Neural crest cell (in vitro differentiated cells): Measurements from ENCODE around the gene CDH8. TPM values are rescaled to one million over a fixed set of nuclear protein-coding genes. Genes with fewer than 3 reads are reported as not detected.
"Not testable (repeated sequence)": the region's sequence is repeated elsewhere in the genome, so short reads cannot be mapped to it uniquely, and the experiment has no call there.

ENCODE experiments used
- DNase-seq: peaks from one replicate; pipeline ENCODE4 v3.0.0; 2021; ENCODE audit warnings: low read depth, mixed read lengths, low spot score
- H3K27ac Mint-ChIP-seq: one replicate; pipeline ENCODE4 v1.8.0; 2021; ENCODE audit warnings: mild to moderate bottlenecking, mixed read lengths; ENCODE audit not compliant: unreplicated experiment
- H3K27me3 Mint-ChIP-seq: 2 replicates; pipeline ENCODE4 v1.8.0; 2021; ENCODE audit warnings: low read depth, mild to moderate bottlenecking, mixed read lengths
- H3K36me3 Mint-ChIP-seq: 2 replicates; pipeline ENCODE4 v1.8.0; 2021; ENCODE audit warnings: low read depth, mild to moderate bottlenecking, mixed read lengths
- H3K4me1 Mint-ChIP-seq: 2 replicates; pipeline ENCODE4 v1.8.0; 2021; ENCODE audit warnings: mixed read lengths
- H3K4me3 Mint-ChIP-seq: one replicate; pipeline ENCODE4 v1.8.0; 2021; ENCODE audit warnings: mild to moderate bottlenecking, mixed read lengths
- H3K9me3 Mint-ChIP-seq: 2 replicates; pipeline ENCODE4 v1.8.0; 2021; ENCODE audit warnings: mixed read lengths
- total RNA-seq: library from RNA; stranded (reverse); gene quantifications from 2 replicates; pipeline ENCODE4 v1.2.1, GENCODE V29; 2021
- TF ChIP-seq, protein P1 (sequence below): fragments of 200-600 bp; sonication (generic); conservative IDR thresholded peaks from 2 replicates; pipeline ENCODE4 v1.5.0; 2021; ENCODE audit warnings: antibody characterized with exemption, mild to moderate bottlenecking

The CDH8 gene
- total RNA-seq, 1 donor from 2014 or later: 7.1 TPM

DNA sequence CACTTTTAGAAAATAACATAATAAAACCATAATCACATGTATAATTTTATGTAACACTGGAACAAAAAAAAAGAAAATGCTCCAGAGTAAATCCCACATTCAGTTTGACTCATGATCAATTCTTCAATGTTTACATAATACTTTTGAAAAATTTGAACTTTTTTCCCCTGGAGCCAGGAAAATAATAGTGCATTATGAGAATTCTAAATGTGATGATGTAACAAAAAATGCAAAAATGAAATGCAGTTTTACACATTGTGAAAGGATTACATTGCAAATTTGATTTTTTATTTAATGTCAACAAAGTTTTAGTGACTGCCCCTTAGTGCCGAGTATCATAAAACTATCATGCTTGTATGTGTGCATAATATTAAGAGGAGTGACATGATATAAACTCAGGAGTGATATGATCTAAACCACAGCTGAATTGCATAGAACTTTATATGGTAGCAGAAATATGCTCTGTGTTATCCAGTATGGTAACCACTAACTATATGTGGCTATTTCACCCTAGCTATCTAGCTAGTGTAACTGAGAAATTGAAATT, 238.2 kb downstream of the CDH8 start:
- H3K4me1 Mint-ChIP-seq: no peaks in the 10 kb centered on the region
- DNase-seq: no peak
- no peaks in the 10 kb centered on the region for H3K36me3 Mint-ChIP-seq
- H3K27me3 Mint-ChIP-seq: no peaks in the 10 kb centered on the region
- peaks cover 4% of the 10 kb centered on the region for H3K9me3 Mint-ChIP-seq
- no peak overlapping the region for H3K27ac Mint-ChIP-seq
- H3K4me3 Mint-ChIP-seq: no peak overlapping the region
- TF ChIP-seq, protein P1, sequence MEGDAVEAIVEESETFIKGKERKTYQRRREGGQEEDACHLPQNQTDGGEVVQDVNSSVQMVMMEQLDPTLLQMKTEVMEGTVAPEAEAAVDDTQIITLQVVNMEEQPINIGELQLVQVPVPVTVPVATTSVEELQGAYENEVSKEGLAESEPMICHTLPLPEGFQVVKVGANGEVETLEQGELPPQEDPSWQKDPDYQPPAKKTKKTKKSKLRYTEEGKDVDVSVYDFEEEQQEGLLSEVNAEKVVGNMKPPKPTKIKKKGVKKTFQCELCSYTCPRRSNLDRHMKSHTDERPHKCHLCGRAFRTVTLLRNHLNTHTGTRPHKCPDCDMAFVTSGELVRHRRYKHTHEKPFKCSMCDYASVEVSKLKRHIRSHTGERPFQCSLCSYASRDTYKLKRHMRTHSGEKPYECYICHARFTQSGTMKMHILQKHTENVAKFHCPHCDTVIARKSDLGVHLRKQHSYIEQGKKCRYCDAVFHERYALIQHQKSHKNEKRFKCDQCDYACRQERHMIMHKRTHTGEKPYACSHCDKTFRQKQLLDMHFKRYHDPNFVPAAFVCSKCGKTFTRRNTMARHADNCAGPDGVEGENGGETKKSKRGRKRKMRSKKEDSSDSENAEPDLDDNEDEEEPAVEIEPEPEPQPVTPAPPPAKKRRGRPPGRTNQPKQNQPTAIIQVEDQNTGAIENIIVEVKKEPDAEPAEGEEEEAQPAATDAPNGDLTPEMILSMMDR: no peak

DNA sequence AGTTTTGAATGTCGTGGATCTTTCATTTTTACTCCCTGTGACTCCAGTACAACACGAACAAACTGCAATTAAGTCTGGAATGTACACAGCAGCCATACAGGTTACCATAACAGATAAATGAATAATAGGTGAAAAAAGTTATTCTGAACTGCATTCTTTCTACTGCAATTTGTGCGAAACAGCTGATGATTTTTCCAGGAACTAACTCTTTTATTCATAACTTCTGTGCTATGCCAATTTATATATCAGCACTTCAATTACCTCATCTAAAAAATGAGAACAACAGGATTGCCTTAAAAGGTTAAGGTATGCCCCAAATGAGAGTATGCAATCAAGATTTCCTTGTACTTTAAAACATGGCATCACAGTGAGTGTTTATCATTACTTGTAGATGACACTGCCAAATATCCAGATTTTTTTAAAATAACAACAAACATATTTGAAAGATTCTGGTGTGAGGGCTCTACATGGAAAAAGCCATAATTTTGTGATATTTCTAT, 238.9 kb downstream of the CDH8 start:
- H3K4me3 Mint-ChIP-seq: no peak overlapping the region
- H3K36me3 Mint-ChIP-seq: no peaks in the 10 kb centered on the region

DNA sequence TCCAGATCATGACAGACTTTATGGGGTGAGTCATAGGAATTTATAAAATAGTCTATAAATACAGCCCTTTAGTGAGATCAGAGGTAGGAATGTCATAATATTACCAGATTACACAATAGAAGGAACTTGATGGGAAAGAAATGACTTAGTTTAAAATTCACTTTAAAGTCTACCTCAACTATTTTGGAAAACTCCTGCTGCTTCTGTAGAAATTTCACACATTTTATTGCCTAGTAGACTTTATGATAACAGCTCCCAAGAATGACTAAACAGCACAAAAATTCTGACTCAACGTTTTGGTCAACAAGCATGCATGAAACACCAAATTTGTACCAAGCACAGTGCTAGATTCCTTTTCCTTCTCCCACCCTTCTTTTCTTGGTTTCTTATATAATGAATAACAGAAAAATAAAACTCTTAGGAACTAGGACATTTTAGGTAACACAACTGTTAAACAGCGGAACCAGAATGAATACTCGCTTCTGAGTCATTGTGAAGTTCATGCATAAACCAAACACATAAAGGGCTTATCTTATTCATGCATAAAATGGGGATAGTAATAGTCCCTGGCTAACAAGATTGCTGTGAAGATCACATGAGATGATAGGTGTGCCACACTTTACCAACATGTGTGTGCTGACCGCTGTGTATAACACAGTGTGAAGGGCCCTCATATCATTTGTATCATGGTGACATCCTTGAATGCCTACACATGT, 243.9 kb downstream of the CDH8 start:
- Mint-ChIP-seq H3K36me3 (no peaks in the 10 kb centered on the region), H3K4me3 (no peak overlapping the region), H3K27ac (no peak overlapping the region)

More for the DNA sequence above, 238.9 kb downstream of the CDH8 start:
- Mint-ChIP-seq H3K27me3 (no peaks in the 10 kb centered on the region), H3K4me1 (no peaks in the 10 kb centered on the region), H3K27ac (no peak overlapping the region), H3K9me3 (peaks cover 4% of the 10 kb centered on the region)
- TF ChIP-seq, protein P1: no peak
- DNase-seq: no peak

DNA sequence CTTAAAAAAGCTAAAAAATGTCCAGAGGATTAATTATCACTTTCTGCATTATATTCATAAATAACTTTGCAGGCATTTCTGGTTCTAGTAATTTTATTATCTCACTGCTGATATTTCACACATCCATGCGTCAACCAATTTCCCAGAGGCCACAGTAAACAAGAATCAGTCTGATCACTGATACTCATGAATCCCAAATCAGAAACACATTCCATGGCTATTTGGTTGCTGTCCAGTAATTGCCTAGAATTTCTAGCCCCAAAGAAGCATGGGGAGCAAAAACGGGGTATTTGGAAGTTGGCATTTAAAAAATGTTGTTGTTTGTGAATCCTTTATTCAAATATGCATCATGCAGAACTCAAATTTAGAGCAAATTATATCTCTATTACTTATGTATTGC, 244.8 kb downstream of the CDH8 start:
- no peaks in the 10 kb centered on the region for H3K4me1 Mint-ChIP-seq
- H3K9me3 Mint-ChIP-seq: no peaks in the 10 kb centered on the region
- no peaks in the 10 kb centered on the region for H3K36me3 Mint-ChIP-seq
- H3K27ac Mint-ChIP-seq: no peak overlapping the region
- TF ChIP-seq, protein P1: no peak
- no peak overlapping the region for H3K4me3 Mint-ChIP-seq
- no peak for DNase-seq
- H3K27me3 Mint-ChIP-seq: no peaks in the 10 kb centered on the region

More for the DNA sequence above, 243.9 kb downstream of the CDH8 start:
- H3K27me3 Mint-ChIP-seq: no peaks in the 10 kb centered on the region
- TF ChIP-seq, protein P1: no peak
- no peaks in the 10 kb centered on the region for H3K9me3 Mint-ChIP-seq
- DNase-seq: no peak
- H3K4me1 Mint-ChIP-seq: no peaks in the 10 kb centered on the region

DNA sequence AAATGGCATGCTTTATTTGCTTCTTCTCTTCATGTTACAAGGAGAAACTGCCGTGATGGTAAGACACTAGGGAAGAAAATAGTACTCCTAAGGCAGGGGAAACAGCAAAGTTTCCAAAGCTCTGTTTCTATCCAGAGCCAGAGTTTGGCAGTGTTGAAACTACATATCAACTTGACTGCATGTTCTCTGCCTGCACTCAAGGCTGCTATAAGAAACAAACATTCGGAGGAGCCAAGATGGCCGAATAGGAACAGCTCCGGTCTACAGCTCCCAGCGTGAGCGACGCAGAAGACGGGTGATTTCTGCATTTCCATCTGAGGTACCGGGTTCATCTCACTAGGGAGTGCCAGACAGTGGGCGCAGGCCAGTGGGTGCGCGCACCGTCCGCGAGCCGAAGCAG, 254.4 kb downstream of the CDH8 start:
- H3K27ac Mint-ChIP-seq, H3K27me3 Mint-ChIP-seq, H3K9me3 Mint-ChIP-seq, H3K36me3 Mint-ChIP-seq, H3K4me3 Mint-ChIP-seq, H3K4me1 Mint-ChIP-seq, DNase-seq: not testable (repeated sequence)

DNA sequence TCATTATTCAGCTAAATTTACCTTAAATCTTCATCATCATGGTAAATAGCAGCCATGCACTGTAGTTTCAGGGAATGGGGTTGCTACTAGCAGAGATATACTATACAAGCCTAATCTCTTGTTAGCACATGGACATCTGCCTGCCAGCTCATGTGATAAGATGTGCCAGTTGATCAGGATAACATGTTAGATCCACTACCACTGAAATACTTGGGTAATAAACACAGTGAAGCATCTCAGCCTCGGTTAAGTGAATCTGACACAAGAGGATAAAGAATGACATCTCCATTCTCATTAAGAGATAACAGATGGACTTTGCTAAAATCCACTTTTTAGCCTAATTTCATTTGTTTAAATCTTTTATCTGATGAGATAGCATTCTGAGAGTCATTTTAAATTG, 256.1 kb downstream of the CDH8 start:
- Mint-ChIP-seq H3K27ac (no peak overlapping the region), H3K4me3 (no peak overlapping the region), H3K36me3 (peaks cover 2% of the 10 kb centered on the region), H3K9me3 (no peaks in the 10 kb centered on the region), H3K4me1 (peaks cover 9% of the 10 kb centered on the region), H3K27me3 (no peaks in the 10 kb centered on the region)
- TF ChIP-seq, protein P1: no peak
- DNase-seq: no peak
